ENCODE results near the gene PLEKHA3. TPM values are rescaled to one million over a fixed set of nuclear protein-coding genes. Genes with fewer than 3 reads are reported as not detected.

The PLEKHA3 gene
- total and polyA plus RNA-seq, 2 experiments from 2014 or later = 8.8 to 15.2 TPM

DNA sequence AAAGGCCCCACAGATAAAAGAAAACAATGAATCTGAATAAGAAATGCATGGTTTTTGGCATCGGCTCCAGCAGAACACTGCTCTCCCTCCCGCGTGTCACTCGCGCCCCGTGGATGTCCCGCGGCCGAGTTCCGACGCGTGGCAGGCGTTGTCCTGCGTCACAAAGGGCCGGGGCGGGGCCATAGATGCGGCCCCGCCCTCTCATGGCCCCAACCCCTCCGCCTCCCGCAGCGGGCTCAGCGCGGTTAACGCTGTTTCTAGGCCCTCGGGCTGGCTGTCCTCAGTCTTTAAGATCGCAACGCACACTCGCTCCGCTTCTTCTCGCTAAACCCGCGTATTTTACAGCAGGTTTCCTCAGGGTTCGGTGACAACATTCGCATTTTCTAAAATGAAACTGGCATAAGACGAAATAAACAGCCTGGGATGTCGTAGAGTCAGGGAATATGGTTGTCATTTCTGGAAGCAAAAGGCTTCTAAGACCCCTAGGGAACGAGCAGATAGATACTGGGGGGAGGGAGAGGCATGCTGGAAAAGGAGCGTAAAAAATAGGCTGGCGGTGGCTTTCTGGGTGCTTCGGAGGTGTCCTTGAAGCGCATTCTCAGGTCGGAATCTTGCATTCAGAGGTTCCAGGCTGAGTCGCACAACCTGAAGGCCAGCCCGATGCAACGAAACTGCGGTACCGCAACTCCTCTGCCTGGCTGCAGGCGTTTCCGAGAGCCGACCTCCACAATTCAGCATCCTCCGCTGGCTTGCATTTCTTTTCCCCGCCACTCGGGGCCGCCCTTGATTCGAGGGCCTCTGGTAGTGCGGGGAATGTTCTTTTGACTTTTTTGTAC, 1.6 kb upstream of the PLEKHA3 start, which contains the start of gene FKBP7 (continued):
- TF ChIP-seq, protein P1, sequence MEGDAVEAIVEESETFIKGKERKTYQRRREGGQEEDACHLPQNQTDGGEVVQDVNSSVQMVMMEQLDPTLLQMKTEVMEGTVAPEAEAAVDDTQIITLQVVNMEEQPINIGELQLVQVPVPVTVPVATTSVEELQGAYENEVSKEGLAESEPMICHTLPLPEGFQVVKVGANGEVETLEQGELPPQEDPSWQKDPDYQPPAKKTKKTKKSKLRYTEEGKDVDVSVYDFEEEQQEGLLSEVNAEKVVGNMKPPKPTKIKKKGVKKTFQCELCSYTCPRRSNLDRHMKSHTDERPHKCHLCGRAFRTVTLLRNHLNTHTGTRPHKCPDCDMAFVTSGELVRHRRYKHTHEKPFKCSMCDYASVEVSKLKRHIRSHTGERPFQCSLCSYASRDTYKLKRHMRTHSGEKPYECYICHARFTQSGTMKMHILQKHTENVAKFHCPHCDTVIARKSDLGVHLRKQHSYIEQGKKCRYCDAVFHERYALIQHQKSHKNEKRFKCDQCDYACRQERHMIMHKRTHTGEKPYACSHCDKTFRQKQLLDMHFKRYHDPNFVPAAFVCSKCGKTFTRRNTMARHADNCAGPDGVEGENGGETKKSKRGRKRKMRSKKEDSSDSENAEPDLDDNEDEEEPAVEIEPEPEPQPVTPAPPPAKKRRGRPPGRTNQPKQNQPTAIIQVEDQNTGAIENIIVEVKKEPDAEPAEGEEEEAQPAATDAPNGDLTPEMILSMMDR (conservative IDR thresholded peaks at IDR 0.05; ENCODE audit: low read depth in 2 of 2) = peak; percentile 64 to 86
- no peak for TF ChIP-seq JUNB (IDR thresholded peaks at IDR 0.05; ENCODE audit: unreplicated experiment)
- peak; percentile 47 for TF ChIP-seq EZH2 (IDR thresholded peaks at IDR 0.05; ENCODE audit: low read depth, unreplicated experiment)
- TF ChIP-seq, protein P2, sequence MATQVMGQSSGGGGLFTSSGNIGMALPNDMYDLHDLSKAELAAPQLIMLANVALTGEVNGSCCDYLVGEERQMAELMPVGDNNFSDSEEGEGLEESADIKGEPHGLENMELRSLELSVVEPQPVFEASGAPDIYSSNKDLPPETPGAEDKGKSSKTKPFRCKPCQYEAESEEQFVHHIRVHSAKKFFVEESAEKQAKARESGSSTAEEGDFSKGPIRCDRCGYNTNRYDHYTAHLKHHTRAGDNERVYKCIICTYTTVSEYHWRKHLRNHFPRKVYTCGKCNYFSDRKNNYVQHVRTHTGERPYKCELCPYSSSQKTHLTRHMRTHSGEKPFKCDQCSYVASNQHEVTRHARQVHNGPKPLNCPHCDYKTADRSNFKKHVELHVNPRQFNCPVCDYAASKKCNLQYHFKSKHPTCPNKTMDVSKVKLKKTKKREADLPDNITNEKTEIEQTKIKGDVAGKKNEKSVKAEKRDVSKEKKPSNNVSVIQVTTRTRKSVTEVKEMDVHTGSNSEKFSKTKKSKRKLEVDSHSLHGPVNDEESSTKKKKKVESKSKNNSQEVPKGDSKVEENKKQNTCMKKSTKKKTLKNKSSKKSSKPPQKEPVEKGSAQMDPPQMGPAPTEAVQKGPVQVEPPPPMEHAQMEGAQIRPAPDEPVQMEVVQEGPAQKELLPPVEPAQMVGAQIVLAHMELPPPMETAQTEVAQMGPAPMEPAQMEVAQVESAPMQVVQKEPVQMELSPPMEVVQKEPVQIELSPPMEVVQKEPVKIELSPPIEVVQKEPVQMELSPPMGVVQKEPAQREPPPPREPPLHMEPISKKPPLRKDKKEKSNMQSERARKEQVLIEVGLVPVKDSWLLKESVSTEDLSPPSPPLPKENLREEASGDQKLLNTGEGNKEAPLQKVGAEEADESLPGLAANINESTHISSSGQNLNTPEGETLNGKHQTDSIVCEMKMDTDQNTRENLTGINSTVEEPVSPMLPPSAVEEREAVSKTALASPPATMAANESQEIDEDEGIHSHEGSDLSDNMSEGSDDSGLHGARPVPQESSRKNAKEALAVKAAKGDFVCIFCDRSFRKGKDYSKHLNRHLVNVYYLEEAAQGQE (IDR thresholded peaks at IDR 0.05; ENCODE audit: unreplicated experiment) = no peak
- TF ChIP-seq, protein P3, sequence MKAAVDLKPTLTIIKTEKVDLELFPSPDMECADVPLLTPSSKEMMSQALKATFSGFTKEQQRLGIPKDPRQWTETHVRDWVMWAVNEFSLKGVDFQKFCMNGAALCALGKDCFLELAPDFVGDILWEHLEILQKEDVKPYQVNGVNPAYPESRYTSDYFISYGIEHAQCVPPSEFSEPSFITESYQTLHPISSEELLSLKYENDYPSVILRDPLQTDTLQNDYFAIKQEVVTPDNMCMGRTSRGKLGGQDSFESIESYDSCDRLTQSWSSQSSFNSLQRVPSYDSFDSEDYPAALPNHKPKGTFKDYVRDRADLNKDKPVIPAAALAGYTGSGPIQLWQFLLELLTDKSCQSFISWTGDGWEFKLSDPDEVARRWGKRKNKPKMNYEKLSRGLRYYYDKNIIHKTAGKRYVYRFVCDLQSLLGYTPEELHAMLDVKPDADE (IDR thresholded peaks at IDR 0.05) = no peak
- no peak for TF ChIP-seq EZH2phosphoT487 (IDR thresholded peaks at IDR 0.05; ENCODE audit: unreplicated experiment)
- TF ChIP-seq CREB1 (CRISPR knock-in tag; IDR thresholded peaks at IDR 0.05; ENCODE audit: low read depth) = peak; percentile 88

DNA sequence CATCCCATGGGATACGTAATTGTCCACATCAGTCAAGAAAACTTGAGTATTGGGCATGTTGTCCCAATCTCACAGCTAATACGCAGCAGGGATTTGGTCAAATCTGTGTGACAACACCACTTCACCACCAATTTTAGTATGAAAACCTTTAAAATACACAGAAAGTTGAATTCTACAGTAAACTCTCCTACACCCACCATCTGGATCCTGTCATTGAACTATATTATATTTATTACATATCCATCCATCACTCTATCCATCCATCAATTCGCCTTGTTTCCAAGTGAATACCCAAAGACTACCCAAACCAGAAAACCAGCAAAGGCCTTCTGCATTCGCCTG, 1.0 kb upstream of the PLEKHA3 start:
- DNase-seq (ENCODE audit: low spot score) (peak; percentile 12), ATAC-seq (no peak)
- H3K9me2 ChIP-seq (ENCODE audit: insufficient read depth) = no peaks in the 10 kb centered on the region
- H3K4me3 ChIP-seq = peak overlapping the region; percentile 95
- Mint-ChIP-seq H3K27ac (no peak overlapping the region; the same call in 1 of the 2 replicates), H3K36me3 (ENCODE audit: low read depth) (no peaks in the 10 kb centered on the region; the same call in 2 of the 3 replicates), H3K9me3 (no peaks in the 10 kb centered on the region; the same call in 2 of the 3 replicates), H3K27me3 (ENCODE audit: insufficient read depth, low read depth, poor library complexity) (peaks cover 2% of the 10 kb centered on the region), H3K4me1 (peaks cover 27% of the 10 kb centered on the region), H3K4me3 (peak overlapping the region; percentile 90)
- H3K4me1 ChIP-seq (ENCODE audit: insufficient read depth) = peaks cover 16% of the 10 kb centered on the region; the same call in 1 of the 2 replicates
- H2AFZ ChIP-seq = no peak overlapping the region
- peaks cover 2% of the 10 kb centered on the region; the same call in 1 of the 2 replicates for H3F3A ChIP-seq (replicated peaks; ENCODE audit: low read depth)
- no peaks in the 10 kb centered on the region for H3K36me3 ChIP-seq (ENCODE audit: insufficient read depth)
- peaks cover 31% of the 10 kb centered on the region for H3K79me2 ChIP-seq (replicated peaks; ENCODE audit: insufficient read depth)
- H4K20me1 ChIP-seq (replicated peaks; ENCODE audit: insufficient read depth) = no peaks in the 10 kb centered on the region; the same call in 1 of the 2 replicates
- 0 out of 2 replicates have a peak overlapping the region, but pooled peaks have one; percentile 23 for H3K27ac ChIP-seq (ENCODE audit: low read depth)
- H3K4me2 ChIP-seq = peak overlapping the region; percentile 97
- H3K27me3 ChIP-seq (ENCODE audit: insufficient read depth) = 0 out of 2 replicates have a peak, but pooled peaks cover 8% of the 10 kb centered on the region
- TF ChIP-seq, protein P1 (conservative IDR thresholded peaks at IDR 0.05; ENCODE audit: low read depth in 2 of 2) = no peak; a peak in 1 of 4 replicates
- TF ChIP-seq, protein P2 (IDR thresholded peaks at IDR 0.05; ENCODE audit: unreplicated experiment) = no peak
- TF ChIP-seq CREB1 (CRISPR knock-in tag; IDR thresholded peaks at IDR 0.05; ENCODE audit: low read depth) = no peak

Data from GM23338 (cell line).